GM19397 (cell line): ENCODE data around the gene GABBR2.
"Not testable (repeated sequence)": the region's sequence is repeated elsewhere in the genome, so short reads cannot be mapped to it uniquely, and the experiment has no call there.

Experiments
- ATAC-seq: cut with Tn5 transposase; IDR thresholded peaks from one replicate; pipeline ENCODE4 v1.9.1; 2021; ENCODE audit warnings: mild to moderate bottlenecking, moderate library complexity; ENCODE audit not compliant: unreplicated experiment

GABBR2 gene

DNA sequence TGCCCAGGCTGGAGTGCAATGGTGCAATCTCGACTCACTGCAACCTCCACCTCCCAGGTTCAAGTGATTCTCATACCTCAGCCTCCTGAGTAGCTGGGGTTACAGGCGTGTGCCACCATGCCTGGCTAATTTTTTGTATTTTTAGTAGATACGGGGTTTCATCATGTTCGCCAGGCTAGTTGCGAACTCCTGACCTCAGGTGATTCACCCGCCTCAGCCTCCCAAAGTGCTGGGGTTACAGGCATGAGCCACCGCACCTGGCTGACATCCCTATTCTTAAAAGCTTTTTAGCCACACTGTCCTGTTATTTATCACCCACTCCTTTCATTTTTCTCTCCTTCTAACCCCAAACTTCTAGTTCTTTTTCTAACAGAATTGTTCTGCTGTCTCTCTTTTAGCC, 425.6 kb downstream of the GABBR2 start:
- ATAC-seq = not testable (repeated sequence)

DNA sequence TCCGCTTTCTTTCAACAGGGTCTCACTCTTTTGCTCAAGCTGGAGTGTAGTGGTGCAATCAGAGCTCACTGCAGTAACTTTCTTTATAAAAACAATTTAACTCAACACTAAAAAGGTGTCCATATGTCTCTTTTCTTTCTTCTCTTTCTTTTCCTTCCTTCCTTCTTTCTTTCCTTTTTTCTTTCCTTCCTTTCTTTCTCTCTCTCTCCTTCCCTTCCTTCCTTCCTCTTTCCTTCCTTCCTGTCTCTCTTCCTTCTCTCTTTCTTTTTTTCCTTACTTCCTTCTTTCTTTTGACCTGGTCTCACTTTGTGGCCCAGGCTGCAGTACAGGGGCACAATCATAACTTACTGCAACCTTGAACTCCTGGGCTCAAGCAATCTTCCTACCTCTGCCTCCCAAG, 427.5 kb downstream of the GABBR2 start:
- no peak for ATAC-seq

DNA sequence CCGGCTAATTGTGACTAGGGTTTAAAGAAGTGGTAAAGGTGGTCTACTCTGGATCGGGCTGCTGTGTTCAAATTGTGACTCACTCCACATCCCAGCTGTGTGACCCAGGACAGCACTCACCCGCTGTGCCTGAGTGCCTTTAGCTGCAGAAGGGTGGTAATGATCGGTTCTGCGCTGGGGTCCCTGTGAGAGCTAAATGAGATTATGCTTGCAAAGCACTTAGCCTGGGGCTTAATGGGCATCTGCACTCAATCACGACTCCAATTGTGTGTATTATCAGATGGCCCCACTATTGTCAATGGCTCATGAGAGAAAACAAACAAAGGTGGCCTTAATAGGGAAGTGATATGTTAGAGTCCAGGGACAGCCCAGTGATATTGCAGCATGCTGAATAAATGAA, 428.2 kb downstream of the GABBR2 start:
- no peak for ATAC-seq

DNA sequence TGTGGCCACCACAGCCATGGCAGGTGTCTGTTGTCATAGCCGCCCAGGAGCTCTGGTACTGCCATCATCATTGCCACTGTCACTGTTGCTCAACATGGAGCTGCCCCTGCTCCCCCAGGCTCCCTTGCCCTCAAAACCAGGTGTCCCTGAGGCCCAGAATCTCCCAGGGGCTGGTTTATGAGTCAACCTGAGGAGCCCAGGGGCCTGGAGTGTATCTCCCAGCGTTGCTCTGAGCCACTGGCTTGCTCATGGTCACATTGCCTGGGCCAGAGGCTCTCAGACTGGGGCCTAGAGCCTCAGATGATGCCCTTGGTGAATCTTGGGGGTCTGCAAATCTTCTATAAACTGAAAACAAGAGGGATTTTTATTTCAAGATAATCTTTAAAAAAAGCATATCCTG, 428.6 kb downstream of the GABBR2 start:
- no peak for ATAC-seq

DNA sequence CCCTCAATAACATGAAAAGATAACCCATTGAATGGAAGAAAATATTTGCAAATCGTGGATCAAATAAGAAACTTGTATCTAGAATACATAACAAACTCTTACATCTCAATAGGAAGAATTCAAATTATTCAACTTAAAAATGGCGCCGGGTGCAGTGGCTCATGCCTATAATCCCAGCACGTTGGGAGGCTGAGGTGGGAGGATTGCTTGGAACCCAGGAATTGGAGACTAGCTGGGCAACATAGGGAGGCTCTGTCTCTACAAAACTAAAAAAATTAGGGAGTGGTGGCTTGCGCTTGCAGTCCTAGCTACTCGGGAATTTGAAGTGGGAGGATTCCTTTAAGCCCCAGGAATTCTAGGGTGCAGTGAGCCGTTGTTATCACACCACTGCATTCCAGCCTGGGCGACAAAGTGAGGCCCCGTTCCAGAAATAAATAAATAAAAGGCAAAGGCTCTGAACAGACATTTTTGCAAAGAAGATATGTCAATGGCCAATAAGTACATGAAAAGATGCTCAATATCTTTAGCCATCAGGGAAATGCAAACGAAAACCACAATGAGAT, 431.7 kb downstream of the GABBR2 start:
- no peak for ATAC-seq

DNA sequence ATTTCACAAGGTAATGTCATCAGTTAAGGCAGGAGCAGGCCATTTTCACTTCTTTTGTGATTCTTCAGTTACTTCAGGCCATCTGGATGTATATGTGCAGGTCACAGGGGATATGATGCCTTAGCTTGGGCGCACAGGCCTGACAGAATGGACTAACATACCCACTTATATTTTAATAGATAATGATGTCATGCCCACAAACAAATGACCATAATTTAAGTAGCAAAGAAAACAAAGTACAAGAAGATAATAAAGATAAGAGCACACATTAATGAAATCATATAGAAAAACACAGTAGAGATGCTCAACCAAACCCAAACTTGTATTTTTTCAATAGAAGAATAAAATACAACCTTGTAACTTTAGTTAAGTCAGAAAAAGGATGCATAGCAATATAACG, 433.6 kb downstream of the GABBR2 start:
- no peak for ATAC-seq

DNA sequence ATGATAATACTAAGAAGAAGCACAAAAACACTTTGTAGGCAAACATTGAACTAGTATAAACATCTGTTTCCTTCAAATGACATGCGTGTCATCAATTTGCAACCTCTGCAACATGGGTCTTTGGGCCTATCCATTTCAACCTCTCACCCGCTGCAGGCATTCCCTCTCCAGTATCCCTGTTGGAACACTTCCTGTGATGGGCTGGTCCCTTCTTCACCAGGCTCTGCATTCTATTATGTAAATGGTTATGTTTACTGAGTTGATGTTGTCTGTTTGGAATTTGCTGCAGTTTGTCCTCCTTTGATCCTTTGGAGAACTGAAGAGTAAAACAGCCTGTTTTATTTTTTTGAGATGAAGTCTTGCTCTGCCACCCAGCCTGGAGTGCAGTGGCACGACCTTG, 436.7 kb downstream of the GABBR2 start:
- ATAC-seq = no peak

DNA sequence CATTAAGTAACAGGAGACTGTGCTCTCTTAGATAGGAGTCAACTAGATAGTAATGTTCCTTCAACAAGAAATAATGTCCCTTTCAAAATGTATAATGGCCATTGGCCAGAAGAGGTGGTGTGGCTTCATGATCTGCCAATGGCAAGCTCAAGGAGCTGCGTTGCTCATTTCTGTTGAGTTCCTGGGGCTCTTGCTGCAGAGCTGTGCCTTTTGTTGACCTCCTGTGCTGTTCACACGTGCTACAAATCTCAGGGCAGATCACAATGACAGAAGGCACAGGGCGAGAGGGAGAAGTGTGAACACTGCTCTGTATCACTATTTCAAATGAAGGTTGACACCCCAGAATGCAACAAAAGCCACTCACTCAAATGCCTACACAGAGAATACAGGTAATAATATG, 437.3 kb downstream of the GABBR2 start:
- no peak for ATAC-seq

DNA sequence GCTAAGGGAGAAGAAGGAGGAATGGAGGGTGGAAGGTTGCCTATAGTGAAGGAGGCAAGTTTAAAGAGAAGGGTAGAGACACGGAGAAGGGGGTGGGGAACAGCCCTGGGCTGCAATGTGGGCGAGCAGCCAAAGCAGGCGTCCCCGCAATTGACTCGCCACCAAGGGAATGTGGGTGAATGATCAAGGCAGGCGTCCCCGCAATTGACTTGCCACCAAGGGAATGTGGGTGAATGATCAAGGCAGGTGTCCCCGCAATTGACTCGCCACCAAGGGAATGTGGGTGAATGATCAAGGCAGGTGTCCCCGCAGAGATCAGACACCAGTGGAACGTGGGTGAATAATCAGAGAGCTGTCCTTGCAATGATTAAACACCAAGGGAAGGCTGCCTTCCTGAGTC, 438.5 kb downstream of the GABBR2 start:
- ATAC-seq = not testable (repeated sequence)

DNA sequence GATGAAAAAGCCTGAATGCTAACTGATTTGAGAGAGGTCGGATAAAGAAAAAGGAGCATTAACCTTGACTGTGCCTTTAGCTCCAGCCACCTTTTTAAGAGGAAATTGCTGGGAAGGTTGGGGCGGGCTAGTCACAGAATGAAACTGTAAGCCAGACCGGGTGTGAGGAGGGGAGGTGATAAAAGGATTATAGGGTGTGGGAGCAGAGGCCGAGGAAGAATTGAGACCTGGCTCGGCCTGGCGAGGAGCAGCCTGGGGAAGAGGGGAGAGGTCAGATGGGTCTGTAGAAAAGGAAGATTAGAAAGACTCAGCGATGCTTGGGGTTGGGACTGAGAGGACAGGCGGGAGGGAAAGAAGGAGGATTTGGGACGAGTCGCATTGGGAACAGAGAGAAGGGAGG, 439.1 kb downstream of the GABBR2 start:
- ATAC-seq = not testable (repeated sequence)

DNA sequence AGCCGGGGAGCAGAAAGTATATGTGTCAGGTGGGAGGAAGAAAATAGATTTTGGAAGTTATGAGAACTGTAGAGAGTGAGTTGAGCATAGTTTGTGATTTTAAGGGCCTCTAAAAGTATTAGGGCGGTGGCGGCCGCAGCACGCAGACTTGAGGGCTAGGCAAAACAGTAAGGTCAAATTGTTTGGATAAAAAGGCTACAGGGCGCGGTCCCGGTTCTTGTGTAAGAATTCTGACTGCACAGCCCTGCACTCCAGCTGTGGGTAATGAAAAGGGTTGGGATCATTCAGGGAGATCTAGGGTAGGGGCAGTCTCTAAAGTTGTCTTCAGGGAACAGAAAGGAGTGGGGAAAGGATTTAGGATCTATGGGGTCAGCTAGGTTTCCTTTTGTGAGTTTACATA, 441.2 kb downstream of the GABBR2 start:
- not testable (repeated sequence) for ATAC-seq

DNA sequence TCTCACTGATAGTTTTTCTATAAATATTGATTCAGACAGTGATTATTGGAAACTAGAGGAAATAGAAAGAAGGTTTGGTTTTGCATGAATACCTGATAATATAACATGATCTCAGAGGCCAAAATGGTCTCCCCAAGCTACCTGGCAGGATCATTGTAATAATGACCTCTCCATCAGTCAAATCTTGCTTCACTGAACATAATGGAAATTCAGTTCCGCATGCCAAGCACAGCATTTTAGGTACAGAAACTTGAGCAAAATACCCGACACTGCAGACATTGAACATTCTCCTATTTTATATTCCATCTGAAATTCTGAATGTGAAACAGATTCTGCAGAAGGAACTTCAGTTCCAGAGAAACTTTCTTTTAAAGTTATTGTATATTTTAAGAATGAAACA, 444.2 kb downstream of the GABBR2 start:
- no peak for ATAC-seq

DNA sequence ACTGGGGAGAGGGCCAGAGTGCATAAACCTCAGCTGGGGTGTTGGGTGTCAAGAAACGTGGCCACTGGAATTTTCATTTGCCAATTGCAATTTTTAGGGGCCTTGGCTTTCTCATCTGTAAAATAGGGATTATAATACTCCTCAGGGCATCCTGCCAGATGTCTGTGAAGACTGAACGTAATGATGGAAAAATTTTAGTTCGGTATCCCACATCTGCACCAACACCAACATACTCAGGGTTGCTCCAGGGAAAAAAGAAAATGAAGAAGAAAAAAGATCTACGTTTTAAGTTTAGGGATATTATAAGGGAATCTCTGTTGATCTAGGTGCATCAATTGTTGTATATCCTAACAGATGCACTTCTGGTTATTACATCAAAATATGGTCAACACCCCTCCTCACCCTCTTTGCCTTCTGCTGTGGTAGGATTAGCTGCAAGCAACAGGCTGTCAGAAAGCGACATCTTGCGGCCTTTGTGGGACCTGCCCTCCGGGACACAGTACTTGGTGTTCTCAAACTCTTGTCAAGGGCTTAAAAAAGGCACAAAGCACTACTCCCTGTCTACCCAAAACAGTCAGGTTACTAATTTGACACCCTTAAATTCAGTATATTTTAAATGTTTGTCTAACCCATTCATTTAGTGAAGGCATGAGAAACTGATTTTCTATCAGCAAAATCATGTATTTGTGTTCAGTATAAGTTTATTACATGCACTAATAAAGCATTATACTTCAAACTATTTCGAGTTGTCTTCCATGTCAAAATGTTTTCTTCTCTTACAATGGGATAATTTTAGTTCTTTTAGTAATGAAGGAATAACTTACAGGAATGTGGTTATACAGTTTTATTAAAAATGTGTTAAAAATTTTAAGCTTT, 445.0 kb downstream of the GABBR2 start:
- no peak for ATAC-seq

DNA sequence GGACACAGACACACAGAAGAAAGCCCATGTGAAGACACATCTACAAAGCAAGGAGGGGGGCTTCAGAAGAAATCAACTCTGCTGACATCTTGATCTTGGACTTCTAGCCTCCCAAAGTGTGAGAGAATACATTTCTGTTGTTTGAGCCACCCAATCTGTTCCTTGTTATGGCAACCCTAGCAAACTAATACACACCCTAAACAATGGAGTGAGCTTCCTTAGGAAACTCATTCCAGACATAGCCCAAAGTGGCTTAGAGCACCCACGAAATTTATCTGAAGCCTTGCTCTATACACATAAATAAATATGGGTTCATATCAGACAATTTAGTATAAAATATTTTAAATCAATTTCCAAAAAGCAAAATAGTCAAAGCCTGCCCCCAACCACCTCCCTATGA, 445.7 kb downstream of the GABBR2 start:
- no peak for ATAC-seq

DNA sequence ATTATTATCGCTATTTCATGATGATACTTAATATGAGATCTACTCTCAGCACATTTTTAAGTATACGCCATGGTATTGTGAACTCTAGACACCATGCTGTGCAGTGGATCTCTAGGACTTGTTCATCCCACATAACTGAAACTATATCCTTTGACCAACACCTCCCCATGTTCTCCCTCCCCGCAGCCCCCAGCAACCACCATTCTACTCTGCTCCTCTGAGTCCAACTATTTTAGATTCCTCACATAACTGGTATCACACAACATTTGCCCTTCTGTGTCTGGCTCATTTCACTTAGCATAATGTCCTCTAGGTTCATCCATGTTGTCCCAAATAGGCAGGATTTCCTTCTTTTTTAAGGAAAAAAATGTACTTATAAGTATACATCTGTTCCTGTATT, 446.7 kb downstream of the GABBR2 start:
- ATAC-seq = no peak

DNA sequence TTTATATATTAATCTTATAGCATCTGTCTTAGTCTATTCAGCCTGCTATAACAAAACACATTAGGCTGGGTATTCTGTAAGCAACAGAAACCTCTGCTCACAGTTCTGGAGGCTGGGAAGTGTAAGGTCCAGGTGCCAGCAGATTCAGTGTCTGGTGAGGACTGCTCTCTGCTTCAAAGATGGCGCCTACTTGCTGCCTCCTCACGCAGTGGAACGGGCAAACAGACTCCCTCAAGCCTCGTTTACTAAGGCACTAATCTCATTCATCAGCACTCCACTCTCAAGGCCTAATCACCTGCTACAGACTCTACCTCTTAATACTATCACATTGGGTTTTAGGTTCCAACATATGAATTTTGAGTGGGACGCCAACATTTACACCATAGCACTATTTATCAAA, 448.1 kb downstream of the GABBR2 start:
- ATAC-seq = no peak

DNA sequence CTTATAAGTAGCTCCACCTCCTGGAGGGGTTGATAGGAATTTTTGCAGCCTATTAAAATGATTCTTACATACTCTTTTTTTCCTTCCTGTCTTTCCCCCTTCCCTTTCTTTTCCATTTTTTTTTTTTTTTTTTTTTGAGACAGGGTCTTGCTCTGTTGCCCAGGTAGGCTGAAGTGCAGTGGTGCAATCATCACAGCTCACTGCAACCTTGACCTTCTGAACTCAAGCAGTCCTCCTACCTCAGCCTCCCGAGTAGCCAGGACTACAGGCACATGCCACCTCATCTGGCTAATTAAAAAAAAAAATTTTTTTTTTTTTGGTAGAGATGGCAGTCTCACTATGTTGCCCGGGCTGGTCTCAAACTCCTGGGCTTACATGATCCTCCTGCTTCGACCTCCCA, 448.9 kb downstream of the GABBR2 start:
- ATAC-seq = no peak

DNA sequence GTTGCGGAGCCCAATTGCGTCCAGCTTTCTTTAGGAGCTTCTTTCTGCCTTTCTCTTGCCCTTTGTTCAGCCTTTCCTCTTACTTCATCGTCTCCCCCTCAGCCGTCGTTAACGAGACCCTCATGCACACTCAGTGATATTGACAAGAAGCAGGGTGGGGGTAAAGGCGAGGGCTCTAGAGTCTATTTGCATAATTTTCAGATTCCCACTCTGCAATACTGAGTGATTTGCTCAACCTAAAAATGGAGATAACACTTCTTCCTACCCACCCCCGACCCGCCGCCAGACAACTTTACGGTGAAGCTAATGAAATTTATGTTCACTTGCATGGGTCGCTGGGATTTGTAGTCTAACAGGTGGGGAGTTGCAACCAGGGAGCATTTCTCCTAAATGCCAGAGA, 452.0 kb downstream of the GABBR2 start:
- ATAC-seq = no peak

DNA sequence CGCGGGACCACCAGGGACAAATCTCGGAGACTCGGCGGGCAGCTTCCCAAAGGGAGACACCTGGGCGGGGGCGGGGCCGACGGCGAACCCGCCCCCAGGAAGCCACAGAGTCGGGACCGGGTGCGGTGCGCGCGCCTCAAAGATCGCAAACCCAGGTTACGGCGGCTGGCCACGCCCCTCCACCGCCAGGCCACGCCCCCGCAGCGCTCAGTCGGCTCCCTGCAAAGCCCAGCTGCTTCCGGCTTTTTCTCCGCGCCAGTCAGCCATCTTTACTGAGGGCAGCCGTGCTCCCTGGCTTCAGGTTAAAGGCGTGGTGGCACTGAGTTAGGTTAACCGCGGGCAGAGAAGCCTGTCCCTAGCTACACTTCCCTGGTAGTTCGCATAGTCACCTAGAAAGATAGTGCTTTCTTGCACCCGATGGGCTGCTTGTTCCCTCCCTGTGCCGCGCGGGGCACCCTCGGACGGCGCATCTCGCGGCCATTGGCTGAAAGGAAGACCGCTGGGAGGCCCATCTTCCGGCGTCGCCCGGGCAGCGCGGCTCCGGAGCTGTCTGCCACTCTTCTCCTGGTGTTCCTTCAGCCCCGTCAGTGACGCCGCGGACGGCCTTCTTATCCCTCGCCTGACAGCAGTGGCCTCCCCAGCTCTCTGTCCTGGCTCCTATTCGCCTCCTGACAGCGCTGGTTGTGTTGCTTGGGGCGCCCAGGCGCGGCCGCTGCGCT, 453.0 kb downstream of the GABBR2 start, which contains the start of gene TBC1D2:
Gene TBC1D2 (minus strand): TSS at position 72 of the 719 bp plus-strand sequence. CDS start 108 bp downstream, outside the sequence.
- ATAC-seq = peak; percentile 90

DNA sequence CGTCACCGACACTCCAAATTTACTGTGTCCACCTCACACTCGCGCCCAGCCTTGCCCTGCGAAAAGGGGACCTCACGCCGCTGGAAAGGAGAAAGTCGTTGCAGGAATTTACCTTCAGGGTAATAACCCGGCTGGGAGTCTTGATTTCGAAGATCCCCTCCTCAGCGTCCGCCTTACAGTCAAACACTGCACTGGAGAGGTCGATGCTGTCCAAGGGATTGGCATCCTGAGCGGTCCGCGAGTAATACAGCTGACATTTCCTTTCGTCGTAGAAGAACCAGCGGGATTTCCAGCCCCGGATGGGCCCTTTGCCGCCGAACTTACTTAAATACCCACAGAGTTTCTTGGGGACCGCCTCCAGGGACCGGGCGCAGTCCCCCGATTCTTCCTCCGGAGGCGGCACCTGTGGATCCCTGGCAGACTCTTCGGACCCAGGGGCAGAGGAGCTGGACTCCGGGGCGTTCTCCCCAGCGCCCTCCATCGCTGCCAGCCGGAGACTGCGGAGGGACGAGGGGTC, 453.6 kb downstream of the GABBR2 start:
- ATAC-seq = no peak

DNA sequence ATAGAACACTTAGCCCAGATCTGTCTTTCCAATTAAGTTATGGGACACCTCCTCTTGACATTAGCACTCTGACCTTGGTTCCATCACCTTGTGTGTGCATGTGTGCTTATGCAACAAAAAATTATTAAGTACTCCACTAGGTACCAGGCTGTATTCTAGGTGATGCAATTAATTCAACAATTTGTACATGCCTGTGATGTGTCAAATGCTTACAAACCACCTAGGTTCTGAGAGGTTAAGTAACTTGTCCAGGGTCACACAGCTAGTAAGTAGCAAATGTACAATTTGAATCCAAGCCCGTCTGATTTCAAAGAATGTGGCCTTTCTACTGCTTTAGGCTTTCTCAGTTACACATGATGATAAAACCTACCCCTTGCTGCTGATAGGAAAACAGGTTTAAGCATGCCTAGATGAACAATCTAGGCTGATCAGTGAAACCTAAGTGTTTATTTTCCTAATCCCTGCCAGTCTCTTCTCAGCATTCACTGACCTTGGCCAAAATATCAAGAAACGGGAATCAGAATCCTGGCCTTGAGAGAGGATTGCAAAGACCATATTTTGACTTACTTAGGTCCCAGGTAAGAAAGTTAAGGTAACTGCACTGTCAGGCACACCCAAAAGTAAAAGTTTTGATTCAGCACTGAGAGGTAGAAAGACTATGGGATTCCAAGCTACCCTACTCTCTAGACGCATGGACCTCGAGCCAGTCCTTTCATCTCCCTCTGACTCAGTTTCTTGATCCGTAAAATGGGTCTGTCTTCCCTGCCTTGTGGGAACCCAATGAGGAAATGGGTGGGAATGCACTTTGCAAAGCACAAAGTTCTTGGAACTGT, 454.3 kb downstream of the GABBR2 start:
- ATAC-seq = no peak
